ENCODE data around the gene ABHD6.
"Not testable (repeated sequence)": the region's sequence is repeated elsewhere in the genome, so short reads cannot be mapped to it uniquely, and the experiment has no call there.

Gene ABHD6

GRCh38 chr3:58324391-58325390, 87.1 kb downstream of the ABHD6 start:
- no peak for DNase-seq

GRCh38 chr3:58325525-58325992, 88.0 kb downstream of the ABHD6 start:
- no peak for DNase-seq

GRCh38 chr3:58326267-58326900, 88.8 kb downstream of the ABHD6 start:
- no peak for DNase-seq

DNA sequence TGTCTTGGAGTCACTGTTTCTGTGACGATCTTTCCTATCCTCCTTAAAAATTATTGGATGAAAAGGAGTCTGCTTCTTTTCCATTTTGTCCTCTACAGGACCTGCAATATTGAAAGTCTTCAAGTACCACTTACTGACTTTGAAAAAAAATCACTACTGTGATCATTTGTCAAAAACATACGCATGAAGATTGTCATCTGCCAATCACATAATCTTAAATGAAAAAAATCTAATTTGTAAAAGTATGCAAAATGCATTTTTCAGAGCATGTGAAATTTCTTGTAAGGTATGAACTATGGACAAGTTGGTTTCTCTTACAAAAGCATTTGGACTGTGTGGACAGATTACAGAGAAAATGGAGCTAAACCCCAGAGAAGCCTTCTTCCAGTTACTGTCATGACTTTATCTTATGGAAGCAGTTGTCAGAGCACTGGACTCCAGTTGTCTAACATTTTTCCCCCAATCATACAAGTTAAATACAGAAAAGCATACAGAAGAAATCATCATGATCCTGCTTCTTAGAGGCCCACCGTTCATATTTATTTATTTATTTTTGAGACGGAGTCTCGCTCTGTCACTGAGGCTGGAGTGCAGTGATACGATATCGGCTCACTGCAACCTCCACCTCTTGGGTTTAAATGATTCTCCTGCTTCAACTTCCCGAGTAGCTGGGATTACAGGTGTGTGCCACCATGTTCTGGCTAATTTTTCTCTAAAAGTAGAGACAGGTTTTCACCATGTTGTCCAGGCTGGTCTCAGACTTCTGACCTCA, 91.7 kb downstream of the ABHD6 start:
- DNase-seq, result no peak

- no peak for DNase-seq
These were observed 92.4 kb downstream of the ABHD6 start for GRCh38 chr3:58329922-58330413.

GRCh38 chr3:58331593-58332152, 94.1 kb downstream of the ABHD6 start:
- no peak for DNase-seq

GRCh38 chr3:58332575-58333188, 95.1 kb downstream of the ABHD6 start, which contains the start of gene PXK:
PXK (plus strand) TSS chr3:58332892; CDS start chr3:58332989, 97 bp downstream.
- peak; percentile 84 for DNase-seq

- peak; percentile 28 for DNase-seq
These were observed 95.8 kb downstream of the ABHD6 start for GRCh38 chr3:58333206-58334012.

DNA sequence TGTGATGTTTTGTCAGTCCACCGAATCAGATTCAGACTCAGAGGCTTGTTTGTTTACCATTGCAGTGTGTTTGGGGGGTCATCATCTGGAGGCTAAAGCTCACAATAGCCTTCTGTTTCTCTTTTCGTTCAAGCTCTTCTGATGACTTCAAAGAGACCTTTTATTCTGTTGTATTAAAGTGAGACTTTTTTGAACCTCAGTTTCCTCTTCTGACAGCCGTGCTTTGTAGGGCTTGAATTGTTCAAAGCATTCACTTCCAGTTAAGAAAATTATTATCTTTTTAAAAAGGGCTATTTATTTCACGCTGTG, 96.4 kb downstream of the ABHD6 start:
- DNase-seq, result no peak

GRCh38 chr3:58334506-58334884, 96.9 kb downstream of the ABHD6 start:
- no peak for DNase-seq

DNA sequence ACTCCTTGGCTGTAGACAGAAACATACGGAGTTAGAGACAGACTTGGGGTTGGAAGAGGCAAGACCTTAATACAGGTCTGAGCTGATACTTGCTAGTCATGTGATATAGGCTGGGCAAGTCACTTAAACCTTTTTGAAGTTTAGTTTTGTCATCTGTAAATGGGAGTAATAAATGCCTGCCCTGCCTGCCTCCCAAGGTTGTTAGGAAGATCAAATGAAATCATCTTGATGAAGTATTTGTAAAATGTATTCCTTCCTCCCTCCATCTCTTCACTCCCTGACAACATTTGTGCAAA, 98.0 kb downstream of the ABHD6 start:
- DNase-seq, result no peak

- DNase-seq, result no peak
These were observed 98.7 kb downstream of the ABHD6 start for GRCh38 chr3:58336135-58336882.

DNA sequence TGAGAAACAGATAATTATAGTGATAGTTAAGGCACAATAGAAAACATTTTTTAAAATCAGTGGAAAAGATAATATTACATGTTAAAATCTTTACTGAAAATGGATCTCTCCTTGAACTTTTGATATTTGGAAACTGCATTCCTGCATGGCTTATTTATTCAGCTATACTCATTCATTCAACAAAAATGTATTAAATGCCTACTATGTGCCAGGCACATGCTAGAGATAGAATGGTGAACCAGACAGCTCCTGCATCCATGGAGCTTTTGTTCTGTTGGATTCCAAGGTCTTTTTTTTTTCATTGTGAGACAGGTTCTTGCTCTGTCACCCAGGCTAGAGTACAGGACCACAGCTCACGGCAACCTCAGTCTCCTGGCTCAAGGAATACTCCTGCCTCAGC, 99.6 kb downstream of the ABHD6 start:
- no peak for DNase-seq

- DNase-seq, result not testable (repeated sequence)
These were observed 101.6 kb downstream of the ABHD6 start for GRCh38 chr3:58339146-58339545.

GRCh38 chr3:58340594-58341244, 103.1 kb downstream of the ABHD6 start:
- no peak for DNase-seq

- no peak for DNase-seq
These were observed 103.8 kb downstream of the ABHD6 start for GRCh38 chr3:58341376-58341775.

GRCh38 chr3:58342676-58343075, 105.1 kb downstream of the ABHD6 start:
- DNase-seq, result no peak
